GM12892 (cell line): ENCODE data around the gene LYPD6.

Experiments used
- POLR2A ChIP-seq: IDR thresholded peaks from 2 replicates; pipeline ENCODE4 v1.6.1; 2011; ENCODE audit warnings: low read depth, low read length, control low read depth
- POLR2AphosphoS5 ChIP-seq: IDR thresholded peaks from 2 replicates; pipeline ENCODE4 v1.6.1; 2011; ENCODE audit warnings: low read depth, low read length, control low read depth
- TAF1 ChIP-seq: IDR thresholded peaks from 2 replicates; pipeline ENCODE4 v1.6.1; 2011; ENCODE audit warnings: low read depth, mild to moderate bottlenecking, control low read depth, low read length, borderline replicate concordance

DNA sequence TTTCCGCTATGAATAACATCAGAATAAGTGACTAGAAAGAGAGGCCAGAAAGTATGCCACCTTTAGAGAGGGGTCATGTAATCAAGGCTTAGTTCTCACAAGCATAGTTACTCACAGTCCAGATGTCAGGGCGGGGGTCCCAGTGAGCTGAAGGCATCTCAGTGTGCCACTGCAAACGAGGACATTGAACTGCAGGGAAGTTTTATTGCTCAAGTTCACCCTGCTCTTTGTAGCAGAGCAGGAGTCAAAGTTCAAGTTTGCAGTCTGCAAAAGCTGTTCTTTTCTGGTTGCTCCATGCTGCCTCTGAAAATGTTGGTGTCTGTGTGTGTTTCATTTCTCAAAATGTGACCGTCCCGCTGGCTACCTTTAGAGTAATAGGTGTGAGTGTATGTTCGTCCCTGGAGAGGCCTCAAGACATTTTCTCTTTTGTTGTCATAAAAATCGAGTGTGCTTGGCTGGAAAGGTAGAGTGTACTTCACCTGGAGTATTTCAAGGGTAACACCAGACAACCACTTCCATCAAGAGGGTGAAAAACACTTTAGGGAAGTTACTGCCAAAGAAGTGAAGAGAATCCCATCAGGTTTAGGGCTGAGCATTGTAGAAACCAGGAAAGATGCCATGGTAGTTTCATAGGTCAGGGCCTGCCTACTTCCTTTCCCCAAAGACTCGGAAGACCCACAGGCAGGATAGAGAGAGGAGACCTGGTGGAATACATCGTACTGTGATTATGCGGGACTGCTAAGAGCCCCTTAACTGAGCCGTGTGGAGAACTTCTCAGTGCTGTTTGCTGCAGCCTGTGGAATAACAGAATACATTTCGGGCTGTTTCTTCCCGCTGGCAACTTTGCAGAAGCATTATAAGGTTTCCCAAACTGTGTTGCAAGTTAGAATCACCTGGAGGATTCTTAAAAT lies 89.9 kb downstream of the LYPD6 start:
- no peak for TF ChIP-seq POLR2A
- TF ChIP-seq POLR2AphosphoS5: no peak
- TF ChIP-seq TAF1: no peak
